GM21526 (cell line): ENCODE results near the gene IMMP2L.
"Not testable (repeated sequence)": the region's sequence is repeated elsewhere in the genome, so short reads cannot be mapped to it uniquely, and the experiment has no call there.

Experiments
- ATAC-seq: cut with Tn5 transposase; IDR thresholded peaks from one replicate; pipeline ENCODE4 v1.9.1; 2021; ENCODE audit warnings: moderate library complexity; ENCODE audit not compliant: unreplicated experiment, low FRiP score

Gene IMMP2L

GRCh38 chr7:110977127-110977737 lies 585.1 kb downstream of the IMMP2L start:
- no peak for ATAC-seq

GRCh38 chr7:110975486-110975885 lies 586.8 kb downstream of the IMMP2L start:
- ATAC-seq, result no peak

- no peak for ATAC-seq
Observed at GRCh38 chr7:110974441-110974840, 587.9 kb downstream of the IMMP2L start.

GRCh38 chr7:110973196-110973990 lies 588.9 kb downstream of the IMMP2L start:
- no peak for ATAC-seq

- no peak for ATAC-seq
Observed at GRCh38 chr7:110964775-110965174, 597.5 kb downstream of the IMMP2L start.

- no peak for ATAC-seq
Observed at GRCh38 chr7:110962826-110963225, 599.5 kb downstream of the IMMP2L start.

GRCh38 chr7:110962374-110962773 lies 599.9 kb downstream of the IMMP2L start:
- ATAC-seq, result no peak

- ATAC-seq, result no peak
Observed at GRCh38 chr7:110960811-110961210, 601.5 kb downstream of the IMMP2L start.

GRCh38 chr7:110948280-110948679 lies 614.0 kb downstream of the IMMP2L start:
- no peak for ATAC-seq

- ATAC-seq, result no peak
Observed at GRCh38 chr7:110947408-110947807, 614.9 kb downstream of the IMMP2L start.

GRCh38 chr7:110944966-110945644 lies 617.2 kb downstream of the IMMP2L start:
- no peak for ATAC-seq

- no peak for ATAC-seq
Observed at GRCh38 chr7:110944448-110944847, 617.8 kb downstream of the IMMP2L start.

GRCh38 chr7:110943701-110944345 lies 618.5 kb downstream of the IMMP2L start:
- ATAC-seq, result no peak

- ATAC-seq, result no peak
Observed at GRCh38 chr7:110941385-110941784, 620.9 kb downstream of the IMMP2L start.

GRCh38 chr7:110940756-110941155 lies 621.5 kb downstream of the IMMP2L start:
- ATAC-seq, result no peak

GRCh38 chr7:110938165-110938564 lies 624.1 kb downstream of the IMMP2L start:
- no peak for ATAC-seq

GRCh38 chr7:110936665-110937064 lies 625.6 kb downstream of the IMMP2L start:
- not testable (repeated sequence) for ATAC-seq

- no peak for ATAC-seq
Observed at GRCh38 chr7:110929480-110930249, 632.6 kb downstream of the IMMP2L start.

GRCh38 chr7:110922906-110923305 lies 639.4 kb downstream of the IMMP2L start:
- no peak for ATAC-seq

- ATAC-seq, result no peak
Observed at GRCh38 chr7:110921595-110922151, 640.6 kb downstream of the IMMP2L start.
